Ureter (tissue), 1 donor: ENCODE data around the gene CDK7. TPM values are rescaled to one million over a fixed set of nuclear protein-coding genes. Genes with fewer than 3 reads are reported as not detected.

Experiments used
- DNase-seq: peaks from one replicate; pipeline ENCODE4 v3.0.0-alpha.2; 2020; ENCODE audit warnings: low spot score
- total RNA-seq: library from RNA; stranded (reverse); gene quantifications from one replicate; pipeline ENCODE4 v1.2.4, GENCODE V29; 2023
- donor health status: DM: yes; HTN: yes; CAD: no.

CDK7 gene
- total RNA-seq, 1 donor from 2014 or later, result 16.2 TPM

DNA sequence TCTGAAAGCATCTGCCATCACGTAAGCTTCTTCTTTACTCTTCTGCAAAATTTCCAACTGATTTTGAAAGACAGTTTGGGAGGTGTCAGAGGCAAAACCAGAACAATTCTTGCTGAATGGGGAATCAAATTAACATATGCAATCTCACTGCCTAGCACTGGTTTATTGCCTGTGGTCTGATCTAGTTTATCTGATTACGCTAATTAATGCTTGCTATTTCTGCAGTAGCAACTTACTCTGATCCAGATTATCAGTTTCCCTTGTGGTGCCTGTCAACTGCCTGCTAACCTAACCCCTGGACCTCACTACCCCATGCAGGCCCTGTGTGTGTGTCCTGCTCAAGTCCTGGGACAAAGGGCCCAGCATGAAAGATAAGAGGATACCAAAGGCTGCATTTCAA is 57.6 kb downstream of the CDK7 start:
- no peak for DNase-seq

DNA sequence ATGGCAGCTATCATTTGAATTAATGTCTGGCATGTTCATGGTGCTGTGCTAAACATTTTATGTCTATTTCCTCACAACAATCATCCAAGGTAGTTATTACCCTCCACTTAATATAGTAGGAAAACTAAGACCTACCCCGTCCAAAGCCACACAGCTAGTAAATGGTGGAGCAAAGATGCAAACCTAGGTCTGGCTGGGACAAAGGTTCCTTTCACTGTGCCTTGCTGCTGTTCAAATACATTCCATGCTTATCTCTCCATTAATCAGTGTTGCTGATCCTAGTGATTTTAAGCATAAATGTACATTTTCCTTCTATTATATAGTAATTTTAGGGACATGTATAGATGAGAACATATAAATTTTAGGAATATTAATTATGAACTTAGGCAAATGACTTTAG is 59.2 kb downstream of the CDK7 start:
- DNase-seq, result no peak

DNA sequence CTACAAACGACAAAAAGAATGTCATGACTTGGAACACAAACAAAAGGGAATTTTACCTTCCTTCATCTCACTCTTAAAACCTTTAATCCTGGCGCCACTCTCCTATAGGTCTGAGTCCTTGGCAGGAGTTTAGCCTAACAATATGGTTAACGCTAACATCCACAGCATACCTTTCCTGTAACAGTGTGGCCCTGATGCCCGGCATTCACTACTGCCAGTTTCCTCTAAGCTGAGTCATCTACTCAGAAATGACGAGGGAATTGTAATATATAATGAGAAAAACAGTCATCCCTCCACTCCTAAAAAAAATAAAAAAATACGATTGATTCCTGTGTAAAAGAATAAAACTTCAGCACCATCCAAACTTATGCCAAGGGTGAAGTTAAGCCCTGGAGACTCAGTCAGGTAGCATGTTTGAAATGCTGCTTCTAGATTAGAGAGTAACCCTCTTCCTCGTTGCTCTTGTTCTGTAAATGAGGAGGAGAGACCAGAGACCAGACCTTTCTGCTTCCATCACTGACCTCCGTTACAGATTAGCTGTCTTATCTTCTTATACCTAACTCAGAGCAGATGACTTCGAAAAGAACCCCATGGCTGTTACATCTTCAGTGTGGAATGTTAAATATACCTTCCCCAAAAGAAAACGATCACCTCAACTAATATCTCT is 60.5 kb downstream of the CDK7 start:
- no peak for DNase-seq

DNA sequence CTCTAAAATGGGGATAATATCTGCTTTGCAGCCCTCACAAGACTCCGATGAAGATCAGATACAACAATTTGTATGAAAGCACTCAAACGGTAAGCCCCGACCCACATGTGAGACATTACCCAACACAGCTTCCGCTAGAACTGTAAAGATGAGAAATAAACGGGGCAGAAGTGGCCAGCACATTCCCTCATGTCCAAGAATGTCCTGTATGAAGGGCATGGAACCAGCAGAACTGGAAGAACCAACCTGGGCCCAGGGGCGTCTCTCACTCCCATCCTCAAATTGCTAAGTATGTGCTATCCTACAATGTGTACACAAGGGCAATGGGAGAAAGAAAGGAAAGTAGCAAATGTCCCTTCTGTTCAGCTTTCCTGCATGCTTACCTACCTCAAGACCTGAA is 64.9 kb downstream of the CDK7 start:
- no peak for DNase-seq

DNA sequence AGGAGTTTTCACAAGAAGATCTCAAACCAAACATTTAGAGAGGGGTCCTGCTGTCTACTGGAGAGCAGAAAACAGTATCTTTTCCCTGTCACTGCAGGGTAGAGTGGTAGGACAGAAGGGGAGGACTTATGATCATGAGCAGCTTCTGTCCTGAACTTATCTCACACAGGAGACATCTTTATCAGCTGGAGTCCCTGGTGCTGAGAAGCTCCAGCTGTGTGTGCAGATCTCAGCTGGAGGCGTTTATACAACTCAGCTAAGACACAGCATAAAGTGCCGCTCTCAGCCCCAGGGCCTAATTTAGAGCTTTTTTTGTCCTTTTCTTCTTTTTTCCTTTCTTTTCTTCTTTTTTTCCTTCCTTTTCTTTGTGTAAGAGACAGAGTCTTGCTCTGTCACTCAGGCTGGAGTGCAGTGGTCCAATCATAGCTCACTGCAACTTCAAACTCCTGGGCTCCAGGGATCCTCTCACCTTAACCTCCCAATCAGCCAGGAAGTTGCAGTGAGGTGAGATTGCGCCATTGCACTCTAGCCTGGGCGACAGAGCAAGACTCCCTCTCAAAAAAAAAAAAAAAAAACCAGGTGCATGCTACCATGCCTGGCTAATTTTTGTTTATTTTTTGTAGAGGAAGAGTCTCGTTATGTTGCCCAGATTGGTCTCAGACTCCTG is 66.0 kb downstream of the CDK7 start:
- DNase-seq, result no peak

DNA sequence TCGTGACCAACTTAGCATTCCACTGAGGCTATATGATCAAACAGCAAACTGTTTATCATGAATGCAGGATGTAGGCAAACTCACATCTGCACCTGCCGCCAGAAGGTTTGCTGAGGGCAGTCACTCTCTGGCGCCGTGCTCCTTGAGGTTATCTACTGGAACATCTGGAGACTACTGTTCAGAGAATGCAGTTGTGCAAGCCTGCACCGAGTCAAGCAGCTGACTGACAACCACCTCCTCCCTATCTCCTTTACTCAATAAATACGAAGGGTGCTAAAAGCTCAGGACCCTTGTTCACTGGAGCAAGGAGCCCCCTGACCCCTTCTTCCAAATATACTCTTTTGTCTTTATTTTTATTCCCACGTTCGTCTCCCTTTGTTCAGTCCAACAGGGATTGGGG is 70.8 kb downstream of the CDK7 start:
- DNase-seq, result no peak

DNA sequence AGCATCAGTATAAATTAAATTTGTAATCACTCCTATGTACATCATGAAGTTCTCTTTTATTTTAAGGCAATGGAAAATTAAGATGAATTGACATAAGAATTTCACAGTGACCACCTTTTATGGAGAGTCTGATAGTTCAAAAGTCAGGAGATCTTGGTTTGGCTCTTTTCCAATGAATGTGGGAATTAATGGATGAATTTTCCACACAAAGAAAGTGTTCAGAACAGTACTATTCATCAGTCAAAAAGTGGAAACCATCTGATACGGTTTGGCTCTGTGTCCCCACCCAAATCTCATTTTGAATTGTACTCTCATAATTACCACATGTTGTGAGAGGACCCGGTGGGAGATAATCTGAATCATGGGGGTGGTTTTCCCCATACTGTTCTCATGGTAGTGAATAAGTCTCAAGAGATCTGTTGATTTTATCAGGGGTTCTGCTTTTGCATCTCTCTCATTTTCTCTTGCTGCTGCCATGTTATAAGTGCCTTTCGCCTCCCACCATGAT is 73.4 kb downstream of the CDK7 start:
- DNase-seq, result no peak

DNA sequence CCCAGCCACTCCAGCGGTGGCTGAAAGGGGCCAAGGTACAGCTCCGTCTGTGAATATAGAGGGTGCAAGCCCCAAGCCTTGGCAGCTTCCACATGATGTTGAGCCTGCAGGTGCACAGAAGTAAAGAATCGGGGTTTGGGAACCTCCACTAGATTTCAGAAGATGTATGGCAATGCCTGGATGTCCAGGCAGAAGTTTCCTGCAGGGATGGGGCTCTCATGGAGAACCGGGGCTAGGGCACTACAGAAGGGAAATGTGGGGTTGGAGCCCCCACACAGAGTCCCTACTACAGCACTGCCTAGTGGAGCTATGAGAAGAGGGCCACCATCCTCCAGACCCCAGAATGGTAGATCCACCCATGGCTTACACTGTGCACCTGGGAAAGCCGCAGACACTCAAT is 74.7 kb downstream of the CDK7 start:
- no peak for DNase-seq

DNA sequence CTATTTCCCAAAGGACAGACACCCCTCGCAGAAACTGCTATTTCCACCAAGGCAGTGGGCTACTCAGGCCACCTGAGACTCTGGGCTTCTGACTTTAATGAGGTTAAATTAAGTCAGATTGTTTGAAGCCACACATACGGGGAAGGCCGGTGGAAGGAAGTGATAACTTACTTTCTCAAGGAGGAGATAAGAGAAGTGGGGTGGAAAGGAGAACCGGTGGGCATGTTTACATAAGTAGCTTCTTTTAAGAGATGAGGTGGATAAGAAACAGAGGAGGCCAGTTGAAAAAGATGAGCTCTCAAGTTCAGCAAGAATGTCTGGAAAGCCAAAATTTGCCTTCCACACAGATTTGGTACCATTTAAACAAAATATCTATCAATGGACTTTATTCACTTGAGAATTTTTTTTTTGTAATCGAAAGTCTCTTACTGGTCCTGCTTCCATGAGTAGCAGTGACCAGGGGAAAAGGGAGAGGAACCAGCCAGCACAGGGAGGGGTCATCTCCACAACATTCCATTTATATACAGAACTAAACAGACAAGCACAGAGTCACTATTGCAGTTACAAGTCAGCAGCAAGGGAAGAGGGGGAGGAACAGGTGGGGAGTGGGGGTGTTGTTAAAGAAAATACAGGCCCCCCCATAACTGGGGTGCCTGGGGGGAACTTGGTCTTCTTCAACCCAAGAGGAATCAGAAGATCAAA is 77.9 kb downstream of the CDK7 start:
- no peak for DNase-seq

DNA sequence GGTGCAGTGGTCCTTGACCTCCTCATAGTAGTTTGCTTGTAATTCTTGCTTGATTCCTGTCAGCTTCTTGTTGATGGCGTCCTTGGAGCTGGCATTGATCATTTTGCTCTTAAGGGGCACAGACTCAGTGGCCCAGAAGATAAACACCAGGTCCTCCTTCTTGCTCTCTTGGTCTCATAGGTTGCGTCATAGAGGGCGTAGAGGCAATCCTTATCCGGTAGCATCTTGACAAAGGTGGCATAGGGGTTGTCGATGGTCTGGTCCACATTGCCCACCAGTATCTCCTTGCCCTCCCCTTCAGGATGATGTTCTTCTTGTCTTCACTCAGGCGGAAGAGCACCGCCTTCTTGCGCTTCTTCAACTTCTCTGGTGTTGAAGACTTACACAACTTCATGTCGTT is 78.7 kb downstream of the CDK7 start:
- DNase-seq, result no peak

DNA sequence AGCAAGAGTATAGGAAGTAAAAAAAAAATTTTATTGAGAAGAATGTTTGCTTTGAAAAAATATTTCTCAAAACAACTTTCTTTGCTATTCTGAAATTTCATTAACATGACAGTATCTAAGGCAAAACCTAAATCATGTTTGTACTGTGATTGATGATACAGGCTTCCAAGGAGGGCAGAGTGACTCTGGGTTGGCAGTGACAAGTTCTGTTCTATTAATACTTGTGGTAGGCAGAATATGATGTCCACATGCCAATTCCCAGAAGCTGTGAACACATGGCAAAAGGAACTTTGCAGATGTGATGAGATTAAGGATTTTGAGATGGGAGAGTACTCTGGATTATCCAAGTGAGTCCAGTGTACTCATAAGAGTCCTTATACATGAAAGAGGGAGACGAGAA is 81.3 kb downstream of the CDK7 start:
- DNase-seq, result no peak

DNA sequence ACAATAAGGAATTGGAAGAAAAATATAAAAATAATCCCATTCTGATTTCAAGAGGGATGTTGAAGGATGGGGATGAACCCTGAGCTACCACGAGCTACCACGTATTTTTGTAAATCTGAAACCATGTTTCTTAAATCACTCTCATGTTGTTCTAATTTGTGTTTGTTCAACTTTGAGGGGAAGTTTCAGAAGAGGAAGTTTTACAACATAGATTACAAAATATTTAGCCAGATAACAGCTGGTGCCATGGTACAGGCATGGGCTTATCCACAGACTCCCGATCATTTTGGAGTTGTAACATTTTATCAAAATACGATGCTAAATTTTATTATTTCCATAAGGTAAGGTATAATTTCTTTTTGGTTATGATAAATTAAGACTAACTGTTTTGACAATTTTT is 82.7 kb downstream of the CDK7 start:
- DNase-seq, result no peak

DNA sequence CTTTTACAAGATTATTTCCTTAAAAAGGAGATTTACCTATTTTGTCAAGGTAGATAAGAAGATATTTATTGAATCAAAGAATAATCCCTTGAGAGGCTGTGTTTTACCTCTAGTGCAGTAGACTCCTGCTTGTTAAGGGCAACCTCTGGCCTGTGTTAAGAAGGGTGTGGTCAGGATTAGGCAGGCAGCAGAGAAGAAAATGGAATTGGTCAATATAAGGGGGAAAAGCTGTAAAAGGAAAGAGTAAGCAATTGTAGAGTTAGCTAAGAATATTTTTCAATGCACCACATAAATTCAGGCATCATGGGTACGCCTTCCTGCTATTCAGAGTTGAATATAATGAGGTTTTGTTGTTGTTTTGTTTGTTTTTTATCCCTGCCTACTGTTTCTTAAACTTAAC is 91.7 kb downstream of the CDK7 start:
- DNase-seq, result no peak

Other genes starting within 250 kb of the CDK7 start
- 56.9 TPM for gene SLC30A5, start 140.9 kb upstream of the CDK7 start, total RNA-seq
- 5.3 TPM for gene CCNB1, start 67.7 kb upstream of the CDK7 start, total RNA-seq
- gene CENPH, start 45.3 kb upstream of the CDK7 start, total RNA-seq, result 4.5 TPM
- 23.0 TPM for gene CCDC125, start 97.9 kb downstream of the CDK7 start, total RNA-seq
- 29.1 TPM for gene AK6, start 134.6 kb downstream of the CDK7 start, total RNA-seq
- gene TAF9, start 134.6 kb downstream of the CDK7 start, total RNA-seq, result 49.8 TPM
- 23.1 TPM for gene RAD17, start 134.9 kb downstream of the CDK7 start, total RNA-seq
- gene MARVELD2, start 180.2 kb downstream of the CDK7 start, total RNA-seq, result 32.4 TPM